Occipital lobe (tissue), 2 donors: ENCODE results near the gene UQCRC2. TPM values are rescaled to one million over a fixed set of nuclear protein-coding genes. Genes with fewer than 3 reads are reported as not detected.
"Not testable (repeated sequence)": the region's sequence is repeated elsewhere in the genome, so short reads cannot be mapped to it uniquely, and the experiment has no call there.

ENCODE experiments used
- DNase-seq: peaks from one replicate; lab custom pipeline; 2025; lab: John Stamatoyannopoulos, UW
- total RNA-seq: library from RNA; depleted of rRNA; stranded (reverse); fragments of >200 nt; gene quantifications from one replicate; pipeline ENCODE4 v1.2.3, GENCODE V29; 2014

The UQCRC2 gene
- 301 TPM for total RNA-seq

DNA sequence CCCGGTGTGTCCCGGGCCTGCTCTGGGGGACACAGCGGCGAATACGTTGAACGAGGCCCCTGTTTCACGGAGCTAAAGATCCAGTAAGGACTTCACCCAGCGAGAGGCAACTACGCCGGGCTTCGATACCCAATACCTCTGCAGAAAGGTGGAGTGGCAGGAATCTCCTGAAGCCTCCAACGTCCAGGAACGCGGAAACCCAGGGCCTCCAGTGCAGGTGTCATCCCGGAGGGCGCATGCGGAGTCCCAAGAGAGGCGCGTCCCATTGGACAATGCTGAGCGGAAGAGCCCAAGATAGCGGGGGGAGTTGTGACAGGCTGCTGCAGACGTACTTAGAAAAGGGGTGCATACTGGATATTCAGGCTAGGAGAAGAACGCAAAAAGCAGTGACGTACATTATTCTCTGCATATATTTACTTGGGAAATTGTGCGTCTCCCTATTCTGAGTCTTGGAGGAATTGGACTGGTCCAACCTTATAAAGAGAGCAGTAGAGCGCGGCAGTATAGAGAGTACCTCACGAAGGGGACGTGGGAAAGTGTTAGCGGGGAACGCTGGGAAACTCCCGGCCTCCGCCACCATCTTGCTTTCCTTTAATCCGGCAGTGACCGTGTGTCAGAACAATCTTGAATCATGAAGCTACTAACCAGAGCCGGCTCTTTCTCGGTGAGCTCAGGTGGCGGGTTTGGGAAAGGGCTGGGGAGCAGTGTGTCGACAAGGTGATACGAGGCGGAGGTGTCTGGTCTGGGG is at the start of gene UQCRC2:
Gene UQCRC2 (plus strand): TSS at position 569 of the 748 bp plus-strand sequence. CDS start 63 bp downstream, at position 632.
- peak; percentile 90 for DNase-seq

DNA sequence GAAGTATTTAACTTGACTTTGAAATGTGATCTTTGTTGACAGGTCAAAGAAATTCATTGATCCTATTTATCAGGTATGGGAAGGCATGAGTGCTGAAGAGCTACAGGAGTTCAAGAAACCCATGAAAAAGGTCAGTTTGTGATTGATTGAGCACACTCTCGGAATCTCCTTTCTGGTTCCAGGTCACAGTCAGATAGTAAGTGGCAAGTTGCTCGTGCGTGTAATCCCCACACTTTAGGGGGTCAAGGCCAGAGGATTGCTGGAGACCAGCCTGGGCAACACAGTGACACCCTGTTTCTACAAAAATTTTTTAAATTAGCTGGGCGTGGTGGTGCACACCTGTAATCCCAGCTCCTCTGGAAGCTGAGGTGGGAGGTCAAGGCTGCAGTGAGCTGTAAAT is 20.5 kb upstream of the UQCRC2 start:
- DNase-seq: not testable (repeated sequence)

DNA sequence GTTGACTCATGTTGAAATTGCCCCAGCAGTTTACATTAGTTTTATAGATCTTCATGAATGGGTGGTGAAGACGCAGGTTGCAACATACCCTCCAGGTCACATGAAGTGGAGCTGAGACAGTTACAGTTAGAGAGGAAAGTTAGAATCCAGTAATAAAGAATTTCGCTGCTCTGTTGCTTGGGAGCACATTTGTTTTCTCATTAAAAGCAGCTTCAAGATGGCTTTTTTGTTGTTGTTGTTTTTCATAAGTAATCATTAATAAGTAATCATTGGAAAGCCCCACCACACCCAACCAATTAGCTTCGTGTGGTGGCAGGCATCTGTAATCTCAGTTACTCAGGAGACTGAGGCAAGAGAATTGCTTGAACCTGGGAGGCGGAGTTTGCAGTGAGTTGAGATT is 19.8 kb upstream of the UQCRC2 start:
- DNase-seq: not testable (repeated sequence)

DNA sequence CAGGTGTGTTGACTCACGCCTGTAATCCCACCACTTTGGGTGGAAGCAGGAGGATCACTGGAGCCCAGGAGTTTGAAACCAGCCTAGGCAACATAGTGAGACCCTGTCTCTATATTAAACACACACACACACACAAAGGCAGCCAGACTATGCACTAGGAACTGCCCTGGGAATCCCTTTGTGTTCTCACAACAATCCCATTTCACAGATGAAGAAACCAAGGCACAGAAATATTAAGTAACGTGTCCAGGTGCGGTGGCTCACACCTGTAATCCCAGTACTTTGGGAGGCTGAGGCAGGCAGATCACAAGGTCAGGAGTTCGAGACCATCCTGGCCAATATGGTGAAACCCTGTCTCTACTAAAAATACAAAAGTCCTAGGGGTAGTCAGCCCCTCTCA is 19.4 kb upstream of the UQCRC2 start:
- not testable (repeated sequence) for DNase-seq

DNA sequence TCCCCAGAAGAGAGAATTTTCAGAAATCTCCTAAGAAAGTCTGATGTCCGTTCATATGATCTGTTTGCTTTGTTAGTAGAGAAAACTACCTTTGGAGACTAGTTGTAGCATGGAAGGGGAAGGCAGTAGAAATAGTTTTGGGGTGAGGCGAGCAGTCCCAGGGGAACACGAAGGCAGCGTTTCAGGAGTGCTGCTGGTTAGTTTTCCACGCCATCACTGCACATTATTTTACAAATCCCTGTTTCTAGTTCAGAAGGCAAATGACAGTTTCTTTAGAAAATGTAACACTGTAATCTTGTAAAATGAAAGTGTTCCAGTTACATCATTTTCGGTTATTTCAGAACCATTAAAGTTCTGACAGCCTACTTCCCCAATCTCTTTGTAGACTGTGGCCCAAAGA is 16.9 kb upstream of the UQCRC2 start:
- not testable (repeated sequence) for DNase-seq

DNA sequence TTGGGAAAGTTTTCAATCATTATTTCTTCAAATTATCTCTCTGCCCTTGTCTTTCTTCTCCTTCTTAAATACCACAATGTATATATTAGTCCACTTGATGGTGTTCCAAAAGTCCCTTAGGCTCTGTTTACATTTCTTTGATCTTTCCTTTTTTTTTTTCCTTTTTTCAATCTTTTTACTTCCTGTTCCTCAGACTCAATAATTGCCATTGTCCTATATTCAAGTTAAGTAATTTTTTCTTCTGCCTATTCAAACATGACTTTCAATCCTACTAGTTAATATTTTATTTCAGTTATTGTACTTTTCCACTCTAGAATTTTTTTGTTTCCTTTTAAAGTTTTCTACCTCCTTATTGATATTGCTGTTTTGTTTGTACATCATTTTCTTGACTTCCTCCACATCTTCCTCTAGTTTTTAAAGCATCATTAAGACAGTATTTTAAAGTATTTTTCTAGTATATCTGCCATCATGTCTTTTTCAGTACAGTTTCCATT is 15.8 kb upstream of the UQCRC2 start:
- no peak for DNase-seq

DNA sequence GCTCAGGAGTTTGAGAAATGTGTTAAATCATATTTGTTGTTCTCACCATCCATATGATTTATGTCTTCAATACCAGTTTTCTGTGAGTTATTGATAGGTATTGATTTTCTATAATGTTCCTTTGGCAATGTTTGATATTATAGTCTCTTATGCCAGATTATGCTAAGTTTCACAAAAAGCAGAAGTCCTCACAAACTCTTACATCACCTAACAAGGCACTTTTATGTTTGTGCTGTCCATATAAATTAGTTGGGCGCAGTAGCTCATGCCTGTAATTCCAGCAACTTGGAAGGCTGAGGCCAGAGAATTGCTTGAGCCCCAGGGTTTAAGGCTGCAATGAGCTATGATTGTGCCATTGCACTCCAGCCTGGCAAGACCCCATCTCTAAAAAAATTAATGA is 12.6 kb upstream of the UQCRC2 start:
- no peak for DNase-seq

DNA sequence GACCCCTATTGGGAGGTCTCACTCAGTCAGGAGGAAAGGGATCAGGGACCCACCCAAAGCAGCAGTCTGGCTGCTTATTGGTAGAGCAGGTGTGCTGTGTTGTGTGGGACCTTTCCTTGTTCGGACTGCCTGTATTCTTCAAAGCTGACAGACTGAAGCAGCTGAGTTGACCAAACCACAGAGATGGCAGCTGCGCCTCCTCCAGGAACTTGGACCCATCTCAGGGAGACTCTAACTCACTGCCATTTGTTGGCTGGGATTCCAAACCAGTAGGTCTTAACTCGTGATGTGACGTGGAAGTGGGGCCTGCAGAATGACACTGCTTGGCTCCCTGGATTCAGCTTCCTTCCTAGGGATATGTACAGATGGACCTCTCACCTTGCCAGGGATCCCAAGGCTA is 9.6 kb upstream of the UQCRC2 start:
- DNase-seq: no peak

DNA sequence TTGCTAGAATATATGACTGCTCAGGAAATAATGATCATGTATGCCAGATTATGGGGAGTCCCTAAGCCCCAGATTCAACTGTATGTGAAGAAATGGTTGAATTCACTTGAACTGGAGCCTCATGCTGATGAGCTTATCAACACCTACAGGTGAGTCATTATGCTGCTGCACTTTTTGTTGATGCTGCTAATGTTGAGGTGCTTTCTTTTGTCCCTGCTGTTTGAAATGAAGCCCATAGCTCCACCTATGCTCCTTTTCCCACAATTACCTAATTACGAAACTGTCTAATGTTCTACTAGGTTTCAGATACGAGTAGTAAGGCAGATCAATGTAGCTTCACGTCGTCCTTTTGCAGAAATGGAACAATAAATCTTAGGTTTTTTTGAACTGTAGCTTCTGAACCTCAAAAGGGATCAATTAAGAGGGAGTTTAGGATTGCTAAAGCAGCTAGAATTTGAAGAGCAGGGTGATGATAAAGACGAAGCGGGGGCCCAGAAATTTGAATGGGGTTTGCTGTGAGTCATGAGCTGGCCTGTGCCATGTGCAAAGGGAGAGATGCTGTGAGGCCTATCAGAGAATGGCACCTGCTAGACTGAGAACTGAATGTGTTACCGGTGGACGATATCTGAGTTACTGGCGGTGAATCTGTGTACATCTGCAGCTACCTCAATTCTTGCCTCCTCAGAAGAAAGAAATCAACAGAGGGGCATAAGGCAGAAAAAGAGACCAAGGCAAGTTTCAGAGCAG is 6.1 kb upstream of the UQCRC2 start:
- DNase-seq: no peak

DNA sequence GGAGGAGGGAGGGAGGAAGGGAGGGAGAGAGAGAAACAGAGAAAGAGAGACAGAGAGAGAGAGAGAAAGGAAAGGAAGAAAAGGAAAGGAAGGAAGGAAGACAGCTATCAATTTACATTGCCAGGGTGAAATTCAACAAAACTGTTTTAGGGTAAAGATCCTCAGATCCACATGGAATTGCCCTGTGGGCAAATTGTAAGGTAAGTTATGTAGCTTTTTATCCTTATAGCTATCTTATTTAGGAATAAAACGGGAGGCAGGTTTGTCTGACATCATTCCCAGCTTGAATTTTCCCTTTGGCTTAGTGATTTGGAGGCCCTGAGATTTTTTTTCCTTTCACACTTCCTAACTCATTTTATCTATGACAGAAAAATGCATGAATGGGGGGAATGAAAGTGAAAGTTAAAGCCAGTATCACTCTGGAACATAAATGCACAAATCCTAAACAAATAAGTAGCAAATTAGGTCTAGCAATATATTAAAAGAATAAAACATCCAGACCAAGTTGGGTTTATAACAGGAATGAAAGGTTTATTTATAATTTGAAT is 3.4 kb upstream of the UQCRC2 start:
- no peak for DNase-seq

DNA sequence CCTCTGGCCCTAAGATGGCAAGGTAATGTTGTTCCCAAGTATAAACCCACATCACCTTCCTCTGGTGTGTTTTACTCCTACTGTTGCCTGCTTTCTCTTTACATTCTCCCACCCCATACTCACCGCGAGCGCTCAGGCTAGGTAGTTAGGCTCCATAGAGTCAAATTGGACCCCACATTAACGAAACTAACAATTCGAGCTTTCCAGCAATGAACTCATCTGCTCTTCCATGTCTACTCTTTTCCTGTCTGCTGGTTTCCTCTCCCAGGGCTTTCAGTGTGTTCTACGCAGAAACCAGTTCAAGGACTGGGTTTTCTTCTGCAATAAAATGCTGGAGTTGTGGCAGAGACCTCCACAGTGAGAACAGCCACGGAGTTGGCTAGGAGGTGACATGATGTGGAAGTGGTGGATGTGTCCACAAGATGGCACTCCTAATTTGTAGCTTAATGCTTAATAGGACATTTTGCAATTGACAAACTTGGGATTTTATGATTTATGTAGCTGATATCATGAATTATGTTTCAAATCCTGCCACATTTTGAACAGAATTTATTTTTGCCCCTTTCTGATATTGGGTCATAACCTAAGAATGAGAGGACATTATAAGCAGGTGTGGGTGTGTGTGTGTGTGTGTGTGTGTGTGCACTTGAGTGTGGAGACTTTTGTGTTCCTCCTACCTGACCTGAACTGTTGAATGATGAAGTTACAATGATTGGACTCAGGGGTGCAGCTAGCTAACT is 2.2 kb upstream of the UQCRC2 start:
- DNase-seq: no peak

DNA sequence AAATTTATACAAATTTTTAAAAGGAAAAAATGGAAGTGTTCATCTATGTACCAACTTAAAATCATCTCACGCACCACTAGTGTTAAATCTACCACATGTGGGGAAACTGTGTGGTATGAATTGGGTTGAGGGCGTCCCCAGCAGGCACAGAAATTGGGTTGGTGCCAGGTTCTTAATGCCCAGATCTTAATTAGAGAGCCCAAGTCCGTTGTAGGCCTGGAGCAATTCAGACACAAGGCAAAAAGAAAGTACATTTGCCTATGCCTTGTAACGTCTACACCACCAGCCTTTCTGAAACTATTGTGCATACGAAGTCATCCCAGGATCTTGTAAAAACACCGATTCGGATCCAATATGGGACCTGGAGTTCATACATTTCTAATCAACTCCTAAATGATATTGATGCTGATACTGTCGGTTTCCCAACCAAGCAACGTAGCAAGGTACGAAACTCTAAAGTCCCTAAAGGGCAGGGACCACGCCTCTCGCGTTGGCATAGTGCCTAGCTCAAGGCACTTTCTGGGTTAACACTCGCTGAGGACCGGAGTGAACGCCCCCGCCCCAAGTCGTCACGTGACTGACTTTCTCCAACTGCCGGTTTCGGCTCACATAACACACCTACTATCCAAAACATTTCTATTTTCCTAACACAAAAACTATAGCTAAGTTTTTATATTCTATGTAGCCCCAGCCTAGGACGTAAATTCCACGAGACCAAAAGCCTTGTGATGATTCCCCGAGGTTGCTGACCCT is 945 bp upstream of the UQCRC2 start:
- DNase-seq: peak; percentile 60

DNA sequence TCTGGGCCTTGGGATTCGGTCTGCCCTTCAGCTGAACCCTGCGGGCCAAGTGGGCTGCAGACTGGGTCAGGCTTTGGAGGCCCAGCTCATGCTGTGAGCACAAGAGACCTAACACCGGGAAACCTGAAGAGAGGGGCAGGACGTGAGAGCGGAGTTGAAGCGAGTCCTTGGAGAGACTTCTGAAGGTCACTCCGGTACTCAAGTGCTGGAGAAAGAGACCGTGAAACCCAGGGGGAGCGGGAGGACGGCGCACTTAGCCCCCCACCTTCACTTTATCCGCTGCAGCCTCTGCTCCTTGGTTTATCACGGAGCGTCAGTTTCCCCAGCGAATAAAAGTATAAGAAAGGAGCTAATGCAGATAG is 361 bp downstream of the UQCRC2 start:
- no peak for DNase-seq

DNA sequence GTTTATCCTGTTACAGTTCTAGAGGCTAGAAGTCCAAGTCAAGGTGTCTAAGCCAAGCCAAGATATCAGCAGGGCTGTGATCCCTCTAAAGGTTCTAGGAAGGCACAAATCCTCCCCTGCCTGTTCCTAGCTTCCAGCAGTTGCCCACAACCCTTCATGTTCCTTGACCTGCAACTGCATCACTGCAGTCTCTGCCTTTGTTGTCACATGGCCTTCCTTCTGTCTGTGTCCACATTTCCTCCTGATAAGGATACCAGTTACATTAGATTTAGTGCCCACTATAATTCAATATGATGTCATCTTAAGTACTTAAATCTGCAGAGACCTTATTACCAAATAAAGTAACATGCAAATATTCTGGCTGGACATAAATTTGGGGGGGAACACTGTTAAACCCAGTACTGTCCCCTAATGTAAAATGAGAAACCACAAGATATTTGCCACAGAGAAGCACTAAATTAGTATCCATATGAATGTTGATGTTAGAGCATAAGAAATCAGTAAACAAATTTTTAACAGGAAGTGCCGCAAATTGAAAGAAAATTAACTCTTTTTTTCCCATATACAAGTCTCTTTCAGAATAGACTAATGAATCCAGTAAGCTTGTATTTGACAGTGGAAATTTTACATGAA is 4.7 kb downstream of the UQCRC2 start:
- DNase-seq: no peak

DNA sequence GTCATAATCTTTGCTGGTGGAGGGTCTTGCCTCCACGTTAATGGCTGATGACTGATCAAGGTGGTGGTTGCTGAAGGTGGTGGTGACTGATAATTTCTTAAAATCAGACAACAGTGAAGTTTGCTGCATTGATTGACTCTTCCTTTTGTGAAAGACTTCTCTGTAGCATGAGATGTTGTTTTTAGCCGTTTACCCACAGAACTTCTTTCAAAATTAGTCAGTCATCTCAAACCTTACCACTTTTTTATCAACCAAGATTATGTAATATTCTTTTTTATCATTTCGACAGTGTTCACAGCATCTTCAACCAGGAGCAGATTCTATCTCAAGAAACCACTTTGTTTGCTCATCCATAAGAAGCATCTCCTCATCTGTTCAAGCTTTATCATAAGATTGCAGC is 5.9 kb downstream of the UQCRC2 start:
- no peak for DNase-seq

DNA sequence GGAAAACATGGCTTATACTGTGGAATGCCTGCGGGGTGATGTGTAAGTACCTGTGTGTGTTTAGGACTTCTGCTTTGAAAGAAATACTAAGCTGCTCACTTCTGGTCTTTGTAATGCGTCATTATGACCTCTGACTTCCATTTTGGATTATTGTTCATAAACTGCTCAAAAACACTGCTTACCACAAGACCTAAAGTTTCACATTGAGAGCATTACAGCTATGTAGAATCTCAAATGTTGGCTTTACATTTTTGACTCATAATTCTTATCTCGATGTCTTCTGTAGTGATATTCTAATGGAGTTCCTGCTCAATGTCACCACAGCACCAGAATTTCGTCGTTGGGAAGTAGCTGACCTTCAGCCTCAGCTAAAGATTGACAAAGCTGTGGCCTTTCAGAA is 9.3 kb downstream of the UQCRC2 start:
- no peak for DNase-seq

DNA sequence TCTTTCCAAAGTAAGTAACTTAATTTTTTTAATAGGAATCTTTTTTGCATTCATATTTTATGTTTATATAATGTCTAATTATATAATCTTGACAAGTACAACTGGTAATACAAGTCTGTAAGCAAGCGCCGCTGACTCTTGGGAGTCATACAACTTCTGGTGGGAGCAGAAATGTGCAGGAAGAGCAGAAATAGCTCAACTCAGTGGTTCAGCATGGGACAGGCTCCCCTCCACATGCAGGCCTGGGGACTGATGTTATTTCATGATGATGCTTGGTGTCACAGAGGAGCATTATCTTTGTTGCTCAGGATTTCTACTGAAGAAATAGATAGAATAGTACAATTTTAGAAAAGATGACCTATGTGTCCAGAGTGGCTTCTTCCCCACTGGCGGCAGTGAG is 10.7 kb downstream of the UQCRC2 start:
- no peak for DNase-seq

DNA sequence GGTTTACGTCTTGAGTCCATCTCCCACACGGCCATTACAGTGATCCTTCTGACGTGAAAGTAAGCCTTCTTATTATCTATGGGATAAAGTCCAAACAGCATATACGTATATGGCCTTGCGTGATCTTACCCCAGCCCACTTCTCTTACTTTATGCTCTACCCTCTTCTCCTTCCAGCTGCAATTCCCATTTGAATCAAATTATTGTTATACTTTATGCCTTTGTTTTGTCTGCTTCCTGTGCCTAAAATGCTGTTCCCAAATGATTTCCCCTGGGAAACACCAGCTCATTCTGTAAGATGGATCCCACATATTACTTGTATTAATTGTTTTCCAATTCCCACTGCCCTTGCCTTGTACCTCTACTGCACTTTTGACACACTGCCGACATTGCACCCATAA is 11.2 kb downstream of the UQCRC2 start:
- no peak for DNase-seq

DNA sequence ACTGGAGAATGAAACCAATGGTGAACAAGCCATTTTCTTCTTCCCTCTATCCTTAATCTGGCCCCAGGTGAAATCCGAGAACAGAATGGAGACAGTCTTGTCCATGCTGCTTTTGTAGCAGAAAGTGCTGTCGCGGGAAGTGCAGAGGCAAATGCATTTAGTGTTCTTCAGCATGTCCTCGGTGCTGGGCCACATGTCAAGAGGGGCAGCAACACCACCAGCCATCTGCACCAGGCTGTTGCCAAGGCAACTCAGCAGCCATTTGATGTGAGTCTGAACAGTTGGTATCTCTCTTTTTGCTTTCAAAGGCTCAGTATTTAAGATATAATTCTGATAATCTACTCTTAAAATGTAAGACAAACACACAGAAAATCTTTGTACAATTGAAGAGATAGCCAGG is 18.7 kb downstream of the UQCRC2 start:
- DNase-seq: no peak

DNA sequence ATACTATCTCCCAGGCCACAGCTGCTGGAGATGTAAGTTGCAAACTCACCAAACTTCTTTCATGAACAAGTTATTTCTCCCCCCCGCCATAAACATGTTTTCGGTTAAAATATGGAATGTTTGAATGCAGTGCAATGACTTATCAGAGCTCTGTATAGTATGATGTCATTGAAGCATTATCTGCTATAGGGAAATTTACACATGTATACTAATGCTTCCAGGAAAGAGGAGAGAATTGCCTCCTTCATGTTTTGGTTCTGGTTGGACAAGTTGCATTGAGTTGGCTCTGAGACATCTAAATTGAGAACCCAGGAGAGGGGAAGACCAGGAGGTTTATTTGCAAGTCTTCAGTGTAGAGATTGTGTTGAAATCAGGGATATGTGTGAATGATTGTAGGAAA is 20.8 kb downstream of the UQCRC2 start:
- DNase-seq: no peak

DNA sequence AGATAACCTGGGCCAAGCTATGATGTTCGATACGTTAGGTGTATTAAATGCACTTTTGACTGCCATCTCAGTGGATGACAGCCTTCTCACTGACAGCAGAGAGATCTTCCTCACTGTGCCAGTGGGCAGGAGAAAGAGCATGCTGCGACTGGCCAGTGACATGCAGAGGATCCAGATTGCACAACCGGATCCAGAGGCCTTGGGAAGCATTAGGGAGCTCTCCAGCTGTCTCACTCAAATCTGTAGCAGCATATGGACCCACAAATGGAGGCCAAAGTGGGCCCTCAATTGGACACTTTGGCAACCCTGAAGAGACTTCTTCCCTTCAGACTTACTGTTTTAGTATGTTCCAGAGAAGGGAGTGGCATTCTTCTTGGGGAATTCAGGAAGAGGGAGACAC is 26.9 kb downstream of the UQCRC2 start:
- DNase-seq: no peak
